AG04449 (cell line): ENCODE results near the gene MAPKAPK2.

ENCODE experiments used
- CTCF ChIA-PET: fragments of 350-600 bp; formaldehyde crosslinking; extraction: SDS; loops from one replicate; lab custom pipeline; 2021; ENCODE audit warnings: antibody characterized with exemption; lab: Yijun Ruan, JAX
- POLR2A ChIA-PET: fragments of 400-600, 350-600 bp; formaldehyde crosslinking; extraction: SDS; loops from one replicate; lab custom pipeline; 2020; ENCODE audit warnings: antibody characterized with exemption, inconsistent platforms; lab: Yijun Ruan, JAX
- DNase-seq: peaks from one replicate; pipeline ENCODE4 v3.0.0-alpha.2; 2010; ENCODE audit warnings: low read depth, low spot score
- H3K4me3 ChIP-seq: 2 replicates; pipeline ENCODE4 v1.5.1; 2011; ENCODE audit warnings: low read depth, mild to moderate bottlenecking, control low read depth, low read length
- TF ChIP-seq, protein P1 (sequence below): IDR thresholded peaks from one replicate; pipeline ENCODE4 v1.5.1; 2011; ENCODE audit warnings: mild to moderate bottlenecking, moderate library complexity, low read length, control low read depth, inconsistent platforms; ENCODE audit not compliant: insufficient read depth; ENCODE audit errors: missing control alignments

Gene MAPKAPK2

GRCh38 chr1:206741142-206741701, 56.5 kb downstream of the MAPKAPK2 start:
- CTCF ChIA-PET: interaction anchor here (0.7 to 7.2 kb wide), 12 partner anchors 8 to 241 kb away, joined by 3 to 53 read pairs (median 6); no protein-coding TSS in a partner anchor
- TF ChIP-seq, protein P1, sequence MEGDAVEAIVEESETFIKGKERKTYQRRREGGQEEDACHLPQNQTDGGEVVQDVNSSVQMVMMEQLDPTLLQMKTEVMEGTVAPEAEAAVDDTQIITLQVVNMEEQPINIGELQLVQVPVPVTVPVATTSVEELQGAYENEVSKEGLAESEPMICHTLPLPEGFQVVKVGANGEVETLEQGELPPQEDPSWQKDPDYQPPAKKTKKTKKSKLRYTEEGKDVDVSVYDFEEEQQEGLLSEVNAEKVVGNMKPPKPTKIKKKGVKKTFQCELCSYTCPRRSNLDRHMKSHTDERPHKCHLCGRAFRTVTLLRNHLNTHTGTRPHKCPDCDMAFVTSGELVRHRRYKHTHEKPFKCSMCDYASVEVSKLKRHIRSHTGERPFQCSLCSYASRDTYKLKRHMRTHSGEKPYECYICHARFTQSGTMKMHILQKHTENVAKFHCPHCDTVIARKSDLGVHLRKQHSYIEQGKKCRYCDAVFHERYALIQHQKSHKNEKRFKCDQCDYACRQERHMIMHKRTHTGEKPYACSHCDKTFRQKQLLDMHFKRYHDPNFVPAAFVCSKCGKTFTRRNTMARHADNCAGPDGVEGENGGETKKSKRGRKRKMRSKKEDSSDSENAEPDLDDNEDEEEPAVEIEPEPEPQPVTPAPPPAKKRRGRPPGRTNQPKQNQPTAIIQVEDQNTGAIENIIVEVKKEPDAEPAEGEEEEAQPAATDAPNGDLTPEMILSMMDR: no peak
- DNase-seq: no peak
- POLR2A ChIA-PET: no interaction called here
- H3K4me3 ChIP-seq: no peak overlapping the region

DNA sequence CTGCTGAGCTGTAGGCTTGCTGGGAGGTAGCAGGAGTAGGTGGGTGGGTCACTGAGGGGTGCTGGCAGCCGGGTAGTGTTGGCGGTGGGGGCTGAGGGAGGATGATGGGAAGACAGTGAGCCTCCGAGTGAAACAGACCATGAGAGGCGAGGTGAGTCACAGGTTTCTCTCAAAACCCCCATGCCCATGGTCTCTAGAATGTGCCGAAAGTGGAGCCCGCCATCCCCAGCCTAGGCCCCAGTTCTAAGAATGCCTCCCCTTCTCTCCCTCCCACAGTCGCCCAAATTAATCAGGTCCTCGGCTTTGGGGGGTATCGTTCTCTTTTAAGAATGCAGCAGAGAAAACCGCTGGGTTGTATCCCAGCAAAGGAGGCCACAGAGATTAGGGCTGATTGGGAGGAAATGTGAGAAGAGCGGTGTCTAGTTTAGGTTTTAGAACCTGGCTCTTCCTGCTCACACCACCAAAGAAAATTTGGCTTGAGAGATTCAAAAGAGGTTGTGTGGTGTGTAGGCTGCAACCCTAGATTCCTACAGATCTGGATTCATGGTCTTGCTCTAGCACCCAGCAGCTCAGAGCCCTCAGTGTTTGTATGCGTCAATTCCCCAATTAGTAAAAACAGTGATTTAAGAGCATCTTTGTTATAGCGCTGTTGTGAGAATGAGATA, 58.1 kb downstream of the MAPKAPK2 start:
- POLR2A ChIA-PET: no interaction called here
- H3K4me3 ChIP-seq: no peak overlapping the region
- CTCF ChIA-PET: interaction anchor here (1.1 to 7.2 kb wide), 4 partner anchors 10 to 170 kb away, joined by 3 to 41 read pairs (median 16); no protein-coding TSS in a partner anchor
- no peak for DNase-seq
- TF ChIP-seq, protein P1: no peak

DNA sequence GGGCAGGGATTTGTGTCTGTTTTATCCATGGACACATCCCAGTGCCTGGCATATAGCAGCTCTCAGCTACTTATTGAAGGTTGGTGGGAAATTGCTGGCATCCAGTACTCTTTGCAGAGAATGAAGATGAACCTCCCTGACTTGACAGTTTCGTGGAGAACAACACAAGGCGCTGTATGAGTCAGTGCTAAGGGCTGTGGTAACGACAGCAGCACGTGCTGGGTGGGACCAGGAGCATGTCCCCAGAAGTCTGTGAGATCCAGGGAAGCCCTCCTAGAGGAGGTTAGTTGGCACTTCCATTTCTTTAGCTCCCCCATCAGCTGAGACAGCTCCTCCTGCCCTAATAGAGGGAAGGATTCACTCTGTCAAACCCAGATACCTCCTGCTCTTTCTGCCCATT, 60.0 kb downstream of the MAPKAPK2 start:
- H3K4me3 ChIP-seq: no peak overlapping the region
- ChIA-PET POLR2A (no interaction called here), CTCF (interaction anchor here (0.9 to 7.2 kb wide), 9 partner anchors 8 to 168 kb away, joined by 3 to 41 read pairs (median 7); partner anchors contain the start of gene DYRK3)
- TF ChIP-seq, protein P1: no peak
- DNase-seq: no peak

- no peak overlapping the region for H3K4me3 ChIP-seq
- ChIA-PET CTCF (interaction anchor here (0.7 to 7.2 kb wide), 10 partner anchors 9 to 237 kb away, joined by 3 to 41 read pairs (median 6); partner anchors contain the start of gene DYRK3), POLR2A (no interaction called here)
- TF ChIP-seq, protein P1: no peak
- DNase-seq: no peak
These were observed 60.6 kb downstream of the MAPKAPK2 start for GRCh38 chr1:206745301-206745700.

DNA sequence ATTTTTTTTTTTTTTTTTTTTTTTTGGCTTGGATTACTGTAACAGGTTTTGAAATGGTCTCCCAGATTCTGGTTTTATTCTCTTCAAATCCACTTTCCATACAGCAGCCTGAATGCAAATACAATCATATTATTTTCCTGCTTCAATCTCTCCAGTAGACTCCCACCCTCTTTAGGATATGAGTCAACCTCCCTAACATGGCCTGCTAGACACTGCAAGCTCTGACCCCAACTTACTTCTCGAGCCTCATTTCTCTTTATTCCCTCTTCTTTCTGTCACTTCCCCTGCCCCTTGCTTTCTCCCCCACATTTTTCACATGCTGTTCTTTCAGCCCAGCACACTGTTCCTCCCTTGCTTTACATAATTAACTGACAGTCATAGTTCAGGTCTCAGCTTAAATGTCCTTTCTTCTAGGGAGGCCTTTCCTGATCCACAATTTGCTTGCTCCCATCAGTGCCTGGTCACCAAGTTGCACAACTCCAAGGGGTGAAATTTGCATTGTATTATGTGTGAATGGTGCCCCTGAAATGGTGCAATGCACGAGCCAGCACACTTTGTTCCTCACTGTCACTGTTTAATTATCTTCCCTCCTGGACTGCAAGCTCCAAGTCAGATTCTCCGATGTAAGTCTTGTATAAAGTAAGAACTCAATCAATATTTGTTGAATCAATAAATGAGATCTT, 63.8 kb downstream of the MAPKAPK2 start:
- TF ChIP-seq, protein P1: no peak
- no peak overlapping the region for H3K4me3 ChIP-seq
- ChIA-PET CTCF (interaction anchor here (0.8 to 3.8 kb wide), 14 partner anchors 9 to 233 kb away, joined by 3 to 38 read pairs (median 4); partner anchors contain the start of gene IL10), POLR2A (no interaction called here)
- DNase-seq: no peak

DNA sequence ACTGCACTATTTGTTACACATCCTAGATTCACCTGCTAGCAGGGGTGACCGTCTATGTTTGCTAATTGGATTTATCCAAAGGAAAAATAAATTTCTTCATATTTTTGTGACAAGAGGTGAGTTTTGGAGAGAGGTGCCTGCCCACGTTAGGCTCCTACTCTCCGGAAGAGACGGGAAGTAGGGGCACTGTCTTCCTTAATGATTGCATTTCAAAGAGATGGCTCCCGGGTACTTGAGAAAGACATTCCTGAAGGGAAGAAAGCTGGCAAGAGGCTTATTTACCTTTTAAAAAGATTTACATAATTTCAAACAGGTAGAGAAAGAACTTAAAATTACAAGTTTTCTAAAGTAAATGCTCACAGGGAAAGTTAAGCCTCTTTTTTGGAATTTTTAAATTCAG, 67.2 kb downstream of the MAPKAPK2 start:
- CTCF ChIA-PET: interaction anchor here (0.6 to 1.4 kb wide), 3 partner anchors 17 to 158 kb away, joined by 3 to 4 read pairs (median 3); no protein-coding TSS in a partner anchor
- POLR2A ChIA-PET: no interaction called here
- DNase-seq: no peak
- H3K4me3 ChIP-seq: no peak overlapping the region
- TF ChIP-seq, protein P1: no peak
